ENCODE data around the gene C22orf23.
A peak's percentile ranks its signal among the peaks of the same experiment; 100 is the strongest.

The C22orf23 gene

DNA sequence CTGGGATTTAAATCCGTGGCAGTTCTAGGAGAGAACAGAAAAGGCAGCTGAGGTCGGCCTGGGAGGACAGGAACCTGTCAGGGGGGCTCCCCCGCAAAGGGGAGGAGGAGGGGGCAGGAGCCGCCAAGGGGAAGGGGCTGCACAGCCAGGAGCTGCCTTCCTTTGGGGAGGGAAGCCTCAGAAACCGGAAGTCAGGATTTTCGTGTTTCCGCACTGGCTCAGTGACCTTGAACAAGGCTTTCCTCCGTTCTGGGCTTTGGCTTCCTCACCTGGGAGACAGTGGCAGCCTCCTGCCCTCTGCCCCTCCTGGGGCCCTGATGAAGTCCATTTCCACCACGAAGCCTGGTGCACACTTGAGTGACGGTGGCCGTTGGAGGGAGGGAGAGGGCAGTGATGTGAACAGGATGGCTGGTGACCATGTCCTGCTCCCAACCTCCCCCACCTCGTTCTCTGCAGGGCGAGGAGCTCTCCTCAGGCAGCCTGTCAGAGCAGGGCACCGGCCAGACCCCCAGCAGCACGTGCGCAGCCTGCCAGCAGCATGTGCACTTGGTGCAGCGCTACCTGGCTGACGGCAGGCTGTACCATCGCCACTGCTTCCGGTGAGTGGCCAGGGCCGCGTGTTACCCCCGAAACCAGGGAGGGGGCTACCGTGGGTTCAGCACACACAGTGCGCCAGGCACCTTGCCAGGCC lies 34.7 kb downstream of the C22orf23 start:
- Histone ChIP-seq H3K4me3 (ENCODE audit: low read depth in 1 of 2, low read length in 2 of 2) (no peak overlapping the region), H3K9me3 (ENCODE audit: control insufficient read depth in 1 of 2, low read length in 2 of 2) (no peaks in the 10 kb centered on the region), H3K27ac (ENCODE audit: low read length) (no peak overlapping the region)

DNA sequence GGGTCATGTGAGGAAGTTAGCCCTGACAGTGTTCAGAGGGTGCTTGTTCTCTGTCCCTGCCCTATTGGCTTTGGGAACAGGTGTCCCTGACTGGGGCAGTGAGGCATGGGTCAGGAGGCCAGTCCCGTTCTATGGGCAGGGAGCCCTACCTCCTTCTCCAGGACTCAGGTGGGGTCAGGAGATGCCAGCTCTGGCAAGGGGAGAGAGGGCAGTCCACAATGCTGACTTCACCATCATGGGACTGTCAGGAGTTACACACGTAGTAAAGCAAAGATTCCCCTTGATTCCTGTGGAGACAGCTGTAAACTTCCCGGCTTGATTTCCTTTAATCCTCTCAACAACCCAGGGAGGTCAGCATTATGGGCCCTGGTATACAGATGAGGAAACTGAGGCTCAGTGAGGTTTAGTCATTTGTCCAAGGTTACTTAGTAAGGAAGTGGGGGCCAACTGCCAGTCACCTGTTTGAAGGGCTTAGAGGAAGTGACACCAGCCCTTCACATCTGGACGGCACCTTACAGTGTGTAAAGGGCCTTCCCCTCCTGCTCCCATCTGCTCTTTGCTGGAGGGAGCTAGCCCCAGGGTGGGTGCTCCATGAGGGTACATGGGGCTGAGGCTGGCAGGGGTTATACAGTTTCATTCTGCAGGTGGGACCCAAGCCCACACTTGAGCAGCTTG lies 35.4 kb downstream of the C22orf23 start:
- Histone ChIP-seq H3K4me1 (ENCODE audit: control insufficient read depth in 1 of 2, insufficient read depth in 2 of 2, low read length in 2 of 2) (peaks cover 0 to 5% of the 10 kb centered on the region in 2 donors), H3K36me3 (ENCODE audit: control insufficient read depth in 1 of 2, insufficient read depth in 2 of 2, low read length in 2 of 2) (peaks cover 24 to 59% of the 10 kb centered on the region in 2 donors), H3K4me3 (ENCODE audit: low read depth in 1 of 2, low read length in 2 of 2) (no peak overlapping the region), H3K9me3 (ENCODE audit: control insufficient read depth in 1 of 2, low read length in 2 of 2) (no peaks in the 10 kb centered on the region), H3K27me3 (ENCODE audit: low read depth, low read length) (no peaks in the 10 kb centered on the region), H3K27ac (ENCODE audit: low read length) (no peak overlapping the region)

More for the DNA sequence above, 34.7 kb downstream of the C22orf23 start:
- peaks cover 24 to 59% of the 10 kb centered on the region in 2 donors for H3K36me3 ChIP-seq (ENCODE audit: control insufficient read depth in 1 of 2, insufficient read depth in 2 of 2, low read length in 2 of 2)
- no peaks in the 10 kb centered on the region for H3K4me1 ChIP-seq (ENCODE audit: control insufficient read depth in 1 of 2, insufficient read depth in 2 of 2, low read length in 2 of 2)
- no peaks in the 10 kb centered on the region for H3K27me3 ChIP-seq (ENCODE audit: low read depth, low read length)

DNA sequence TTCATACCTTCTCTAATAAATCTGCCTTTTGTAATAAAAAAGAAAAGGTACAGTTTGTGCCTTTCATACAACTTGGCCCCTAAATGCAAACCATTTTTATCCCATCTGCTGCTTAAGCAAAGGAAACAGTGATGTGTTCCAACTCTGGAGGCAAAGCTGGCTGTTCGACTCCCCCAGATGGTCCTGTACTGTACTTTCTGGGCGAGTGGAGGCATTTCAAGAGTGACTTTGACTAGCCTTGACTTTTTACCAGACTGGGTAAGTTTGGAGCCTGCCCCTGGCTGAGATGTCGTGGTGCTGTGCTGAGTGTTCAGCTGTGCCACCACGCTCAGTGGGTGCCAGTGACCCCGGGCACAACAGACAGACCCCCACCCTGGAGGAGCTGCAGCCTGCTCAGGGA lies 37.1 kb downstream of the C22orf23 start:
- Histone ChIP-seq H3K4me3 (ENCODE audit: low read depth in 1 of 2, low read length in 2 of 2) (no peak overlapping the region), H3K4me1 (ENCODE audit: control insufficient read depth in 1 of 2, insufficient read depth in 2 of 2, low read length in 2 of 2) (peaks cover 0 to 17% of the 10 kb centered on the region in 2 donors), H3K36me3 (ENCODE audit: control insufficient read depth in 1 of 2, insufficient read depth in 2 of 2, low read length in 2 of 2) (peaks cover 20 to 51% of the 10 kb centered on the region in 2 donors), H3K27me3 (ENCODE audit: low read depth, low read length) (no peaks in the 10 kb centered on the region), H3K27ac (ENCODE audit: low read length) (no peak overlapping the region), H3K9me3 (ENCODE audit: control insufficient read depth in 1 of 2, low read length in 2 of 2) (no peaks in the 10 kb centered on the region)

DNA sequence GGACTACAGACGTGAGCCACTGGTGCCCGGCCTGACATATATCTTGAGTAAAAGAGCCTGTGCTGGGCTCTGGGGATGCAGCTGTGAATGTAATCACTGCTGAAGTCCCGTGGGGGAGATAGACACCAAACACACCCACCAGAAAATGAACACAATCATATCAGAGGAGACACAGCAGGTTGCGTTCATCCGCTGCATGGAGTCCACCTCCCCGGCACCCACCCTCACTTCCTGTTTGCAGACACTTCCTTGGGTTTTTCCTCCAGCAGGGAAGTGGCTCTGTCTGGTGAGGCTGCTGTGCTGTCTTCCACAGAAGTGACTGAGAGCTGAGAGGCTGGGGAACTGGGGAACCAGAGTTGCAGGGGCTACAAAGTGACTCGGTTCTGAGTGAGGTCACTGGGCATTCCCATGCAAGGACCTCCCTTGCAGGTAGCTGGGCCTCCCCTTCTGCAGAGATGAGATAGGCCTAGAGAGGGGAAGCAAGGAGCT lies 40.1 kb downstream of the C22orf23 start:
- H3K36me3 ChIP-seq (ENCODE audit: control insufficient read depth in 1 of 2, insufficient read depth in 2 of 2, low read length in 2 of 2), result peaks cover 18 to 30% of the 10 kb centered on the region in 2 donors

DNA sequence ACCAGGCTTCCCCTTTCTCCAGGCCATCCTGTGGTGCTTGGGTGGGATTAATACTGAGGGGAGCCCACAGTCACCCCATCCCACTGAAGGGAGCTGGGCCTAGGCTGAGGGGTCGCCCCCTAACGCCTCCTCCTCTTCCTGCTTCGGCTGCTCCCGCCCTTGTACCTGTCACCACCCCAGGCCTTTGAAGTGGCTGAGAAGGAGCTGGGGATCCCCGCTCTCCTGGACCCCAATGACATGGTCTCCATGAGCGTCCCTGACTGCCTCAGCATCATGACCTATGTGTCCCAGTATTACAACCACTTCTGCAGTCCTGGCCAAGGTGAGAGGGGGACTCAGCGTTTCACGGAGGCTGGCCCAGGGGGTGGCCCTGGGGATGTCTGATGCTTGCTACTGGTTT lies 41.2 kb downstream of the C22orf23 start:
- no peak overlapping the region for H3K4me3 ChIP-seq (ENCODE audit: low read depth in 1 of 2, low read length in 2 of 2)
- no peaks in the 10 kb centered on the region for H3K9me3 ChIP-seq (ENCODE audit: control insufficient read depth in 1 of 2, low read length in 2 of 2)
- peaks cover 7 to 19% of the 10 kb centered on the region in 2 donors for H3K36me3 ChIP-seq (ENCODE audit: control insufficient read depth in 1 of 2, insufficient read depth in 2 of 2, low read length in 2 of 2)
- no peaks in the 10 kb centered on the region for H3K27me3 ChIP-seq (ENCODE audit: low read depth, low read length)
- no peak overlapping the region for H3K27ac ChIP-seq (ENCODE audit: low read length)
- H3K4me1 ChIP-seq (ENCODE audit: control insufficient read depth in 1 of 2, insufficient read depth in 2 of 2, low read length in 2 of 2), result peaks cover 0 to 53% of the 10 kb centered on the region in 2 donors

More for the DNA sequence above, 40.1 kb downstream of the C22orf23 start:
- Histone ChIP-seq H3K27me3 (ENCODE audit: low read depth, low read length) (no peaks in the 10 kb centered on the region), H3K27ac (ENCODE audit: low read length) (no peak overlapping the region), H3K4me1 (ENCODE audit: control insufficient read depth in 1 of 2, insufficient read depth in 2 of 2, low read length in 2 of 2) (peaks cover 0 to 44% of the 10 kb centered on the region in 2 donors), H3K9me3 (ENCODE audit: control insufficient read depth in 1 of 2, low read length in 2 of 2) (no peaks in the 10 kb centered on the region), H3K4me3 (ENCODE audit: low read depth in 1 of 2, low read length in 2 of 2) (no peak overlapping the region)

DNA sequence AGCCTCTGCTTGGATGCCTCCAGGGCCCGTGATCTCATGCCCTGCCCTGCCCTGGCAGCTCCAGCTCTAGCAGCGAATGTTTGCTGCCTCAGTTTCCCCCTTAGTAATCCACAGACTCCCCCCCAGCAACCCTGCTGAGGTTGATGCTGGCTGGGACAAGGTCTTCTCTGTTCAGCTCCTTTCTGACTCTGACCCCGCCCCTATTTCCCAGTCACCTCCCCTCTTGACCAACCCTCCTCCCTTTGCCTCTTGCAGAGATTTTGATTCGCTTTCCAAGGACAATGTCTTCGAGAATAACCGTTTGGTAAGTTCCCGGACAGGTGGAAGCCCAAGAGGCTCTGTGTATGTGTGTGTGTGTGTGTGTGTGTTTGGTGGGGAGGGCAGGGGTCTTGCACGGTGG lies 41.7 kb downstream of the C22orf23 start:
- H3K27ac ChIP-seq (ENCODE audit: low read length), result no peak overlapping the region
- H3K9me3 ChIP-seq (ENCODE audit: control insufficient read depth in 1 of 2, low read length in 2 of 2), result no peaks in the 10 kb centered on the region
- H3K4me1 ChIP-seq (ENCODE audit: control insufficient read depth in 1 of 2, insufficient read depth in 2 of 2, low read length in 2 of 2), result peaks cover 0 to 57% of the 10 kb centered on the region in 2 donors
- H3K4me3 ChIP-seq (ENCODE audit: low read depth in 1 of 2, low read length in 2 of 2), result peak overlapping the region in 1 of 2 donors; percentile 30
- H3K27me3 ChIP-seq (ENCODE audit: low read depth, low read length), result no peaks in the 10 kb centered on the region
- H3K36me3 ChIP-seq (ENCODE audit: control insufficient read depth in 1 of 2, insufficient read depth in 2 of 2, low read length in 2 of 2), result peaks cover 6 to 14% of the 10 kb centered on the region in 2 donors

DNA sequence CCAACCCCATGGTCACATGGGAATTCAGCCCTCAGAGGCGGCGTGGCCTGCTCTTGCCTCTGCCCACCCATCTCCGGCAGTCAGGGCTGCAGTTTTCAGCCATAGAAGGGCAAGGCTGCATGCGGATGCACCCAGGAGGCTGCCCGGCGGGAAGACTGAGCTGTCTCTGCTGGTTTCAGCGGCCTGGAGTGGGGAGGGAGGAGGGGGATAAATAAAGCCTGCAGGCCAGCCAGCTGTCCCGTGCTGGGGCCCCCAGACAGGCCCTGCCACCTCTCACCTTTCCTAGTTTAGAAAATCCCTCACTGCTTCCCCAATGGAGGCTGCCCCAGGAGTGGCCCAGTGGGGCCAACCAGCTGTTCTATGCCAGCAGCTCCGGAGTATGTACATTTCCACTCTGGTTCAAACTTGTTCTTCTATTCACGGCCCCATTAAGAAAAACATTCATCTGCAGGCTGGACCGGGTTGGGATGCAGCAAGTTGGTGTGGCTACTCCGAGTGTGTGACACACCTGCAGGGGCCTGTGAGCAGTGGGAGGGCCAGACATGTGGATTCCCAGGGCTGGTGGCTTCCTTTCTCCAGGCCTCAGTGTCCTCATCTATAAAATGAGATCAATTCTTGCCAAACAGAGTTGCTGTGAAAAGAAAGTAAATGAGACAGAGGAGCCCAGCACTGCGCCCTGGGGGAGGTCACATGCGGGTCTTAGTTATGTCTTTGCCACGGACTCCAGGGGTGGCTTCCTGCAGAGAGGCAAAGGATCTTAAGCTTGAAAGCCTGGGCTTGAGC lies 42.3 kb downstream of the C22orf23 start:
- no peaks in the 10 kb centered on the region for H3K27me3 ChIP-seq (ENCODE audit: low read depth, low read length)
- no peaks in the 10 kb centered on the region for H3K9me3 ChIP-seq (ENCODE audit: control insufficient read depth in 1 of 2, low read length in 2 of 2)
- peak overlapping the region; percentile 79 for H3K27ac ChIP-seq (ENCODE audit: low read length)
- peaks cover under 1 to 8% of the 10 kb centered on the region in 2 donors for H3K36me3 ChIP-seq (ENCODE audit: control insufficient read depth in 1 of 2, insufficient read depth in 2 of 2, low read length in 2 of 2)
- peak overlapping the region in 1 of 2 donors; percentile 30 for H3K4me3 ChIP-seq (ENCODE audit: low read depth in 1 of 2, low read length in 2 of 2)
- H3K4me1 ChIP-seq (ENCODE audit: control insufficient read depth in 1 of 2, insufficient read depth in 2 of 2, low read length in 2 of 2), result peaks cover 0 to 58% of the 10 kb centered on the region in 2 donors

DNA sequence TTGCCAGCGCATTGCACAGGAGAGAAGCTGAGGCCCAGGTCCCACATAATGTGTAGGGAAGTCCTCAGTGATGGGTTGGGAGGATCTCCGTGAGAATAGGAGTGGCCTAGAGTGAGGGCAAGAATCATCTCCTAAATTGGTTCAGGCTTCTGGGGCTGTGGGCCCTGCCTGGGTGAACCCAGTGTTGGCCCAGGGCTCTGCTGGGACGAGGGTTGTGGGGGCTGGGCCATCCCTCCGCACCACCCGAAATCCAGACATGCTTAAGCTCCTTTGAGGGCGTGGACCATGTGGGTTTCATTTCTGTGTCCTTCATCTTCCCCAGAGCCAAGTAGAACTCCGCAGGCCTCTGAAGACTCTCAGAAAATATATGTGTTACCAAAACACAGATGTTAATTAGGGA lies 43.6 kb downstream of the C22orf23 start:
- peaks cover 0 to 63% of the 10 kb centered on the region in 2 donors for H3K4me1 ChIP-seq (ENCODE audit: control insufficient read depth in 1 of 2, insufficient read depth in 2 of 2, low read length in 2 of 2)
- peaks cover 0 to 14% of the 10 kb centered on the region in 2 donors for H3K36me3 ChIP-seq (ENCODE audit: control insufficient read depth in 1 of 2, insufficient read depth in 2 of 2, low read length in 2 of 2)
- peak overlapping the region; percentile 79 for H3K27ac ChIP-seq (ENCODE audit: low read length)
- no peaks in the 10 kb centered on the region for H3K9me3 ChIP-seq (ENCODE audit: control insufficient read depth in 1 of 2, low read length in 2 of 2)
- no peaks in the 10 kb centered on the region for H3K27me3 ChIP-seq (ENCODE audit: low read depth, low read length)
- peak overlapping the region in 1 of 2 donors; percentile 9 for H3K4me3 ChIP-seq (ENCODE audit: low read depth in 1 of 2, low read length in 2 of 2)

DNA sequence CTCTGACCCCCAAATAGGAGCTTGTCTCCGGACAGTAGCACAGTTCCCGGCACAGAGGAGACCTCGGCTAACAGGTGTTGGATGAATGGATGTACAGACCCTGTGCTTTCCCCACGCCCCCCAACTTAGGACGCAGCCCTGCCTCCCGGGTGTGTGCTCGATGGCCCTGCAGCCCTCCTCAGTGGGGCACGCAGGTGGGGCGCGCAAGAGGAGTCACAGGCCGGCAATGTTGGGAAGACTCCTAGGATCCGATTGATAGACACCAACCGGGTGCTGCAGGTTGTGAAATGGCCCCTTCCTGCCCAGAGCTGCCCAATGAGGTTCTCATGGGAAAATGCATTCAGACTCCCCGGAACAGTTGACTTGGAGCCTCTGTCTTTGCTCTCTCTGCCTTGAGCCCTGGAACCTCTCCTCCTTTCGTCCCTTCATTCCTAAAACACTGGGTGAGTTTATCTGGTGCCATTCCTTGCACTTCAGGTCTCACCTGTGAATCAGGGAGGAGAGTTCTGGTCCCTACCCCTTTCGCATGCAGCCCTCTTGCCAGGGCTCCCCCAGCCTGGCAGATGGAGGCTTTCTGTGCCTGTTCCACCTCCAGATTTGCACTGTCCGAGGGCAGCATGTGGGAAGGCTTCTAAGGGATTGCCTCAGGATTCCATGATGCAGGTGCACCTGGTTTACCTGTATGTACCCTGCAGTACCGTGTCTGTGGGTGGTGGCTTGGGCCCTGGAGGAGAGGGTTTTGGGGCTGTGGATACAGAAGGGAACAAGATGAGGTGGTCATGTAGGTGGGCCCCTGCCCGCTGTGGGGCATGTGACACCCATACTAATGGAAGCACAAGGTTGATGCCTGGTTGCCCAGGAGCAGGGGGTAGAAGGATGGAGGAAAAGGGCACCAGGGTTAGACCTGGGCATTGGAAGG lies 46.1 kb downstream of the C22orf23 start:
- Histone ChIP-seq H3K4me3 (ENCODE audit: low read depth in 1 of 2, low read length in 2 of 2) (peak overlapping the region; percentile 60 to 79), H3K27me3 (ENCODE audit: low read depth, low read length) (no peaks in the 10 kb centered on the region), H3K4me1 (ENCODE audit: control insufficient read depth in 1 of 2, insufficient read depth in 2 of 2, low read length in 2 of 2) (peaks cover 0 to 55% of the 10 kb centered on the region in 2 donors), H3K36me3 (ENCODE audit: control insufficient read depth in 1 of 2, insufficient read depth in 2 of 2, low read length in 2 of 2) (peaks cover 0 to 7% of the 10 kb centered on the region in 2 donors), H3K9me3 (ENCODE audit: control insufficient read depth in 1 of 2, low read length in 2 of 2) (no peaks in the 10 kb centered on the region), H3K27ac (ENCODE audit: low read length) (peak overlapping the region; percentile 12)

DNA sequence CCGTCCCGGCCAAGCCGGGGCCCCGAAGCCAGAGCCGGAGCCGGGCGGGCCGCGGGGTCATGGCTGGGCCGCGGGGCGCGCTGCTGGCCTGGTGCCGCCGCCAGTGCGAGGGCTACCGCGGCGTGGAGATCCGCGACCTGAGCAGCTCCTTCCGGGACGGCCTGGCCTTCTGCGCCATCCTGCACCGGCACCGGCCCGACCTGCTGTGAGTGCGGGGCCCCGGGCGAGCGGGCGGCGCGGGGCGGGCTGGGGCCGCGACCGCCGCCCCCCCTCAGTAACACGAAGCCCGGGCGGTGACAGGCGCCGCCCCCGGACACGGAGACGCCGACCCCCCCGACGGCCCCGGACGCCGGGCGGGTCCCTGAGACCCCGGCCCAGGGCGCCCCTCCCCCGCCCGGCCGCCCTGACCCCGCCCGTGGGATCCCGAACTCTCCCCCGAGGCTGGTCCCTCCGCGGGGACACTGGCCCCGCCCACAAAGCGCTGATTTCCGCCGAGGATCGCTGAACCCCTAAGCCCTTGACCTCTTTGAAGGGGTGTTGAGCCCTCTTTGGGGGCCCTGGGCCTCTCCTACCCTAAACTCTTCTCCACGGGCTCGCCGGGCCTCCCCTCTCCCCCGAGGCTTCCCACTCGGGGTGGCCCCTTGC lies 46.9 kb downstream of the C22orf23 start:
- H3K9me3 ChIP-seq (ENCODE audit: control insufficient read depth in 1 of 2, low read length in 2 of 2), result no peaks in the 10 kb centered on the region
- peak overlapping the region; percentile 12 for H3K27ac ChIP-seq (ENCODE audit: low read length)
- peaks cover 0 to 7% of the 10 kb centered on the region in 2 donors for H3K36me3 ChIP-seq (ENCODE audit: control insufficient read depth in 1 of 2, insufficient read depth in 2 of 2, low read length in 2 of 2)
- peaks cover 0 to 49% of the 10 kb centered on the region in 2 donors for H3K4me1 ChIP-seq (ENCODE audit: control insufficient read depth in 1 of 2, insufficient read depth in 2 of 2, low read length in 2 of 2)
- peak overlapping the region; percentile 60 to 79 for H3K4me3 ChIP-seq (ENCODE audit: low read depth in 1 of 2, low read length in 2 of 2)
- H3K27me3 ChIP-seq (ENCODE audit: low read depth, low read length), result no peaks in the 10 kb centered on the region
